NK-92 (cell line): ENCODE measurements around the gene CACNA2D4.

ENCODE experiments used
- DNase-seq: peaks from one replicate; lab custom pipeline; 2025; ENCODE audit not compliant: unreplicated experiment; lab: John Stamatoyannopoulos, UW

Gene CACNA2D4

GRCh38 chr12:1847411-1847810 is 71.0 kb downstream of the CACNA2D4 start:
- DNase-seq: no peak

GRCh38 chr12:1846421-1847405 is 71.7 kb downstream of the CACNA2D4 start:
- no peak for DNase-seq

- DNase-seq: no peak
These were observed 72.6 kb downstream of the CACNA2D4 start for GRCh38 chr12:1845886-1846285.

GRCh38 chr12:1845427-1845826 is 73.0 kb downstream of the CACNA2D4 start:
- no peak for DNase-seq

GRCh38 chr12:1844661-1845409 is 73.6 kb downstream of the CACNA2D4 start:
- DNase-seq: no peak

- DNase-seq: no peak
These were observed 74.2 kb downstream of the CACNA2D4 start for GRCh38 chr12:1844223-1844622.

- DNase-seq: no peak
These were observed 74.8 kb downstream of the CACNA2D4 start for GRCh38 chr12:1843641-1844005.

GRCh38 chr12:1842905-1843640 is 75.4 kb downstream of the CACNA2D4 start:
- DNase-seq: no peak

GRCh38 chr12:1842183-1842904 is 76.1 kb downstream of the CACNA2D4 start:
- DNase-seq: no peak

GRCh38 chr12:1841586-1842182 is 76.8 kb downstream of the CACNA2D4 start:
- no peak for DNase-seq

- no peak for DNase-seq
These were observed 77.4 kb downstream of the CACNA2D4 start for GRCh38 chr12:1840981-1841425.

GRCh38 chr12:1839956-1840951 is 78.2 kb downstream of the CACNA2D4 start:
- no peak for DNase-seq

GRCh38 chr12:1839464-1839863 is 79.0 kb downstream of the CACNA2D4 start:
- no peak for DNase-seq

- no peak for DNase-seq
These were observed 79.5 kb downstream of the CACNA2D4 start for GRCh38 chr12:1838994-1839365.

GRCh38 chr12:1838205-1838993 is 80.1 kb downstream of the CACNA2D4 start:
- DNase-seq: no peak

GRCh38 chr12:1837541-1838204 is 80.8 kb downstream of the CACNA2D4 start:
- DNase-seq: no peak

GRCh38 chr12:1836854-1837421 is 81.5 kb downstream of the CACNA2D4 start:
- no peak for DNase-seq
